CD14-positive monocyte (primary cell): ENCODE data around the gene FRS3. TPM values are rescaled to one million over a fixed set of nuclear protein-coding genes. Genes with fewer than 3 reads are reported as not detected.
A peak's percentile ranks its signal among the peaks of the same experiment; 100 is the strongest.

Experiments
- DNase-seq, 3 donors: peaks; one replicate each; pipeline ENCODE4 v3.0.0-alpha.2; 2011 to 2022
- H2AFZ ChIP-seq: 2 replicates; pipeline ENCODE4 v1.6.0; 2012; ENCODE audit warnings: mild to moderate bottlenecking, low read depth, low read length, inconsistent platforms; ENCODE audit not compliant: insufficient read depth, poor library complexity, severe bottlenecking
- H3K27ac ChIP-seq, 2 donors: 1 replicate in 1 of 2; 2 replicates in 1 of 2; pipeline ENCODE4 v1.5.1; 2012 to 2013; ENCODE audit warnings: low read length in 2 of 2, control low read depth in 1 of 2, inconsistent platforms in 1 of 2, low read depth in 1 of 2, mild to moderate bottlenecking in 1 of 2
- H3K27me3 ChIP-seq, 2 donors: one replicate each; pipeline versions ENCODE4 v1.6.0 to v1.6.1; 2011 to 2013; ENCODE audit warnings: low read length in 2 of 2; ENCODE audit not compliant: control insufficient read depth in 2 of 2, insufficient read depth in 2 of 2
- H3K36me3 ChIP-seq, 2 donors: replicated peaks in 1 of 2; 1 replicate in 1 of 2; 2 replicates in 1 of 2; pipeline versions ENCODE4 v1.5.1 to v1.6.1; 2012 to 2013; ENCODE audit warnings: low read length in 2 of 2, control low read depth in 1 of 2, inconsistent platforms in 1 of 2, mild to moderate bottlenecking in 1 of 2; ENCODE audit not compliant: insufficient read depth in 2 of 2, control insufficient read depth in 1 of 2
- H3K4me1 ChIP-seq, 2 donors: 1 replicate in 1 of 2; 2 replicates in 1 of 2; pipeline versions ENCODE4 v1.5.1 to v1.6.1; 2012 to 2013; ENCODE audit warnings: low read length in 2 of 2, control low read depth in 1 of 2, inconsistent platforms in 1 of 2, mild to moderate bottlenecking in 1 of 2, moderate library complexity in 1 of 2; ENCODE audit not compliant: insufficient read depth in 2 of 2, control insufficient read depth in 1 of 2
- H3K4me2 ChIP-seq: replicated peaks from 2 replicates; pipeline ENCODE3; 2012; ENCODE audit warnings: low read length, moderate library complexity, mild to moderate bottlenecking; ENCODE audit not compliant: poor library complexity, severe bottlenecking; ENCODE audit errors: extremely low read depth
- H3K4me3 ChIP-seq, 3 experiments: fragments of 200-600 bp in 1 of 3; sonication (generic) in 1 of 3; replicated peaks in 1 of 3; 1 replicate in 2 of 3; 2 replicates in 1 of 3; pipeline ENCODE4 v1.5.1; 2011 to 2013; ENCODE audit warnings: low read length in 3 of 3, mild to moderate bottlenecking in 3 of 3, control low read depth in 2 of 3, low read depth in 2 of 3, inconsistent platforms in 1 of 3, moderate library complexity in 1 of 3
- H3K79me2 ChIP-seq: 2 replicates; pipeline ENCODE4 v1.6.0; 2012; ENCODE audit warnings: mild to moderate bottlenecking, control low read depth, inconsistent platforms, low read length, moderate library complexity; ENCODE audit not compliant: insufficient read depth
- H3K9ac ChIP-seq: 2 replicates; pipeline ENCODE4 v1.6.0; 2017; ENCODE audit warnings: low read length, mild to moderate bottlenecking; ENCODE audit not compliant: insufficient read depth, poor library complexity, severe bottlenecking
- H3K9me3 ChIP-seq, 2 donors: replicated peaks in 1 of 2; 1 replicate in 1 of 2; 2 replicates in 1 of 2; pipeline versions ENCODE4 v1.5.1 to v1.6.1; 2012 to 2013; ENCODE audit warnings: low read length in 2 of 2, control low read depth in 1 of 2; ENCODE audit not compliant: control insufficient read depth in 1 of 2, insufficient read depth in 1 of 2
- H4K20me1 ChIP-seq: 2 replicates; pipeline ENCODE4 v1.6.0; 2012; ENCODE audit warnings: mild to moderate bottlenecking, low read length, control low read depth, moderate library complexity; ENCODE audit not compliant: insufficient read depth
- H3K27ac Mint-ChIP-seq, 7 donors: one replicate each; pipeline ENCODE4 v1.8.0; 2020; ENCODE audit warnings: mild to moderate bottlenecking in 7 of 7, mixed read lengths in 7 of 7, moderate library complexity in 6 of 7, inconsistent platforms in 2 of 7
- H3K27me3 Mint-ChIP-seq, 3 donors: one replicate each; pipeline ENCODE4 v1.8.0; 2021 to 2022; ENCODE audit warnings: low read depth in 3 of 3, mild to moderate bottlenecking in 3 of 3, mixed read lengths in 3 of 3, moderate library complexity in 3 of 3, inconsistent platforms in 1 of 3
- H3K36me3 Mint-ChIP-seq, 2 donors: one replicate each; pipeline ENCODE4 v1.8.0; 2020; ENCODE audit warnings: mixed read lengths in 2 of 2, inconsistent platforms in 1 of 2, mild to moderate bottlenecking in 1 of 2
- H3K4me1 Mint-ChIP-seq: one replicate; pipeline ENCODE4 v1.8.0; 2020; ENCODE audit warnings: mild to moderate bottlenecking, mixed read lengths
- H3K4me3 Mint-ChIP-seq, 2 donors: one replicate each; pipeline ENCODE4 v1.8.0; 2020; ENCODE audit warnings: mild to moderate bottlenecking in 2 of 2, mixed read lengths in 2 of 2, moderate library complexity in 1 of 2
- H3K9me3 Mint-ChIP-seq, 7 donors: one replicate each; pipeline ENCODE4 v1.8.0; 2020 to 2022; ENCODE audit warnings: mixed read lengths in 7 of 7, mild to moderate bottlenecking in 6 of 7, moderate library complexity in 6 of 7, inconsistent platforms in 2 of 7
- CTCF ChIP-seq: fragments of 200-600 bp; IDR thresholded peaks from one replicate; pipeline ENCODE4 v1.8.0; 2022; ENCODE audit warnings: antibody characterized with exemption, mild to moderate bottlenecking
- WGBS: methylation state at CpG from one replicate; pipeline ENCODE4 v1.1.5; 2013; ENCODE audit warnings: missing lambda C conversion rate; ENCODE audit not compliant: insufficient coverage; 5-methylcytosine and 5-hydroxymethylcytosine counted together
- intact Hi-C, 2 donors: fragments of 100-400 bp; cut with micrococcal nuclease; formaldehyde crosslinking; loops; one replicate each; pipeline versions ENCODE4 v1.15.0 to v1.15.1; 2023
- polyA plus RNA-seq, 3 donors: library from polyadenylated mRNA; depleted of rRNA in 1 of 3; unstranded in 2 of 3; stranded (reverse) in 1 of 3; fragments of 300-500 nt in 2 of 3; fragments of >200 nt in 1 of 3; fragmentation: Illumina TruSeq in 2 of 3; gene quantifications; 1 replicate in 2 of 3; 2 replicates in 1 of 3; pipeline ENCODE4 v1.2.3, GENCODE V29; 2012 to 2021

Gene FRS3
- polyA plus RNA-seq, 3 donors: 1.3 to 7.0 (median 2.6) TPM

GRCh38 chr6:41743406-41744235, 36.1 kb downstream of the FRS3 start:
- Histone ChIP-seq H3K9me3 (no peaks in the 10 kb centered on the region), H3K9ac (no peak overlapping the region), H3K4me1 (no peaks in the 10 kb centered on the region), H4K20me1 (no peaks in the 10 kb centered on the region), H3K4me2 (no peak overlapping the region), H3K79me2 (no peaks in the 10 kb centered on the region), H3K27me3 (no peaks in the 10 kb centered on the region), H3K36me3 (no peaks in the 10 kb centered on the region), H3K4me3 (no peak overlapping the region), H2AFZ (no peak overlapping the region), H3K27ac (no peak overlapping the region)
- intact Hi-C loops: no loop called here
- Mint-ChIP-seq H3K4me1 (peaks cover 8% of the 10 kb centered on the region), H3K4me3 (no peak overlapping the region), H3K36me3 (no peaks in the 10 kb centered on the region), H3K27ac (no peak overlapping the region), H3K9me3 (peaks cover 0 to 2% (median 0%) of the 10 kb centered on the region in 7 donors), H3K27me3 (peaks cover 0 to 4% (median 3%) of the 10 kb centered on the region in 3 donors)
- DNase-seq: no peak
- WGBS: 100% methylated on average over 3 of the region's 6 CpGs
- TF ChIP-seq CTCF: no peak

DNA sequence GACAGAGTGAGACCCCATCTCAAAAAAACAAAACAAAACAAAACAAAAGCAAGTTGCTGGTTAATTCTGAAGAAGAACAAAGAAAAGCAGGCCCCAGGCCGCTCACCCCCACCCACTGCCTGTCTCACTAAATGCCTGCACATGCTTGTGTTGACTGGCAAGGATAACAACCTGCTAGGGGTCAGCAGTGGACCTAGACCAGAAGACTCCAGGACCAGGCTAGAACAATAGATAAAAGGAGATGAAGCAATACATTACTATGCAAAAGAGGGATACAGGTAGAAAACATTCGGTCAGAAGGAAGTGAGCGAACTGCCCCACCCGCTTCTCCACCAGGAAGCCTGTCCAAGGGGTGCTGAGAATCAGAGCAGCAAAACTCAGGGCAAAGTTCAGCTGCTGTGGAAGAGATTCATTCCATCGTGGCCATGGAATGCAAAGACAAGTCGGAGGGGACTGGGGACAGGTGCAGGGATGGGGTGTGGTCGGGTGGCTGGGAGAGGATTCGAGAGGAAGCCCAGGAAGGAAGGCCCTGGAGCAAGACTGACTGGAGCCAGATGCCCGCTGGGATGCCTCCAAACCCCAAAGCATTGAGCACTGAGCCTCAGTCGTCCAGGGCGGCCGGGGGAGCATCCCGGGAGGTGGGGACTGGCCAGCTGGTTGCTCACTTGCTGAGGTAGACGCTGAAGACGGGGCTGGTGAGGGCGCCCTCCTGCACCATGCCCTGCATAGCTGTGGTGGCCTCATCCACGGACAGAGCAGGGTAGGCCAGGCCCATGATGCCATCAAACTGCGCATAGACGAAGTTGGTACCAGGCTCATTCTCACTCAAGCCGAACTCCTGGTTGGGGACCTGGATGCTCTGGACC, 37.8 kb downstream of the FRS3 start:
- Mint-ChIP-seq H3K36me3 (no peaks in the 10 kb centered on the region), H3K27me3 (peaks cover 1 to 3% (median 2%) of the 10 kb centered on the region in 3 donors), H3K4me1 (peaks cover 8% of the 10 kb centered on the region), H3K27ac (peak overlapping the region in 1 of 7 donors; percentile 54), H3K9me3 (peaks cover 0 to 2% (median 0%) of the 10 kb centered on the region in 7 donors), H3K4me3 (no peak overlapping the region)
- intact Hi-C loops: no loop called here
- Histone ChIP-seq H3K79me2 (no peaks in the 10 kb centered on the region), H3K4me1 (no peaks in the 10 kb centered on the region), H2AFZ (no peak overlapping the region), H3K36me3 (no peaks in the 10 kb centered on the region), H3K27me3 (no peaks in the 10 kb centered on the region), H4K20me1 (no peaks in the 10 kb centered on the region), H3K4me3 (no peak overlapping the region), H3K27ac (no peak overlapping the region), H3K9me3 (no peaks in the 10 kb centered on the region), H3K4me2 (no peak overlapping the region), H3K9ac (no peak overlapping the region)
- 92% methylated on average over 18 of the region's 20 CpGs for WGBS
- no peak for DNase-seq
- no peak for TF ChIP-seq CTCF
